Effector CD4-positive, alpha-beta T cell (primary cell): Measurements from ENCODE around the gene DCST2.
A peak's percentile ranks its signal among the peaks of the same experiment; 100 is the strongest.

Experiments
- DNase-seq: peaks from one replicate; pipeline ENCODE4 v3.0.0-alpha.2; 2020

DCST2 gene

GRCh38 chr1:155069551-155070157 lies 36.1 kb upstream of the DCST2 start:
- no peak for DNase-seq

- DNase-seq: no peak
Observed at GRCh38 chr1:155068599-155068998, 35.0 kb upstream of the DCST2 start.

- DNase-seq: no peak
Observed at GRCh38 chr1:155066777-155067176, 33.2 kb upstream of the DCST2 start.

- no peak for DNase-seq
Observed at GRCh38 chr1:155064832-155065429, 31.4 kb upstream of the DCST2 start.

- DNase-seq: no peak
Observed at GRCh38 chr1:155064111-155064831, 30.7 kb upstream of the DCST2 start.

GRCh38 chr1:155063550-155064110 lies 30.0 kb upstream of the DCST2 start, which contains the start of gene EFNA4:
Gene EFNA4 (plus strand): TSS chr1:155063740. CDS start chr1:155063824, 84 bp downstream.
- peak; percentile 80 for DNase-seq

GRCh38 chr1:155062702-155063411 lies 29.3 kb upstream of the DCST2 start:
- DNase-seq: peak; percentile 52

GRCh38 chr1:155062151-155062686 lies 28.6 kb upstream of the DCST2 start:
- DNase-seq: no peak

- DNase-seq: peak; percentile 91
Observed at GRCh38 chr1:155061381-155062150, 28.0 kb upstream of the DCST2 start.

- DNase-seq: no peak
Observed at GRCh38 chr1:155060736-155061135, 27.2 kb upstream of the DCST2 start.

GRCh38 chr1:155057788-155058211 lies 24.2 kb upstream of the DCST2 start:
- no peak for DNase-seq

GRCh38 chr1:155057104-155057503 lies 23.5 kb upstream of the DCST2 start:
- DNase-seq: no peak

GRCh38 chr1:155053531-155054105 lies 20.0 kb upstream of the DCST2 start:
- no peak for DNase-seq

- peak; percentile 21 for DNase-seq
Observed at GRCh38 chr1:155052439-155053395, 19.1 kb upstream of the DCST2 start.

- DNase-seq: peak; percentile 25
Observed at GRCh38 chr1:155051777-155052398, 18.3 kb upstream of the DCST2 start.

- no peak for DNase-seq
Observed at GRCh38 chr1:155051342-155051776, 17.8 kb upstream of the DCST2 start.

- peak; percentile 75 for DNase-seq
Observed at GRCh38 chr1:155050560-155051341, 17.2 kb upstream of the DCST2 start, which contains the start of gene ADAM15. Gene ADAM15 (plus strand): TSS chr1:155051316. CDS start chr1:155051387, 71 bp downstream.

GRCh38 chr1:155049651-155050559 lies 16.3 kb upstream of the DCST2 start:
- DNase-seq: no peak
